ENCODE measurements around the gene OTUD3.

Gene OTUD3

GRCh38 chr1:19940486-19941205, 58.5 kb downstream of the OTUD3 start:
- no peak overlapping the region for H3K4me3 ChIP-seq (replicated peaks; ENCODE audit: low read depth, low read length)
- no peaks in the 10 kb centered on the region; the same call in 1 of the 2 replicates for H3K27me3 ChIP-seq (replicated peaks; ENCODE audit: control insufficient read depth, insufficient read depth, low read length)
- no peak for DNase-seq (ENCODE audit: extremely low read depth, insufficient read length)
- no peak for TF ChIP-seq CTCF (IDR thresholded peaks at IDR 0.05; ENCODE audit: insufficient read depth, low read length, poor library complexity, severe bottlenecking)
- no peaks in the 10 kb centered on the region for H3K36me3 ChIP-seq (ENCODE audit: control insufficient read depth, insufficient read depth, low read length)

- Histone ChIP-seq H3K4me3 (replicated peaks; ENCODE audit: low read depth, low read length) (no peak overlapping the region), H3K36me3 (ENCODE audit: control insufficient read depth, insufficient read depth, low read length) (no peaks in the 10 kb centered on the region), H3K27me3 (replicated peaks; ENCODE audit: control insufficient read depth, insufficient read depth, low read length) (no peaks in the 10 kb centered on the region; the same call in 1 of the 2 replicates)
- DNase-seq (ENCODE audit: extremely low read depth, insufficient read length), result no peak
- TF ChIP-seq CTCF (IDR thresholded peaks at IDR 0.05; ENCODE audit: insufficient read depth, low read length, poor library complexity, severe bottlenecking), result no peak
Measured at GRCh38 chr1:19941206-19941568, 59.0 kb downstream of the OTUD3 start.

- no peak for TF ChIP-seq CTCF (IDR thresholded peaks at IDR 0.05; ENCODE audit: insufficient read depth, low read length, poor library complexity, severe bottlenecking)
- H3K4me3 ChIP-seq (replicated peaks; ENCODE audit: low read depth, low read length), result no peak overlapping the region
- DNase-seq (ENCODE audit: extremely low read depth, insufficient read length), result no peak
- H3K36me3 ChIP-seq (ENCODE audit: control insufficient read depth, insufficient read depth, low read length), result no peaks in the 10 kb centered on the region
- no peaks in the 10 kb centered on the region for H3K27me3 ChIP-seq (replicated peaks; ENCODE audit: control insufficient read depth, insufficient read depth, low read length)
Measured at GRCh38 chr1:19942088-19942487, 59.9 kb downstream of the OTUD3 start.

GRCh38 chr1:19942657-19943056, 60.5 kb downstream of the OTUD3 start:
- Histone ChIP-seq H3K36me3 (ENCODE audit: control insufficient read depth, insufficient read depth, low read length) (no peaks in the 10 kb centered on the region), H3K4me3 (replicated peaks; ENCODE audit: low read depth, low read length) (no peak overlapping the region), H3K27me3 (replicated peaks; ENCODE audit: control insufficient read depth, insufficient read depth, low read length) (no peaks in the 10 kb centered on the region)
- no peak for TF ChIP-seq CTCF (IDR thresholded peaks at IDR 0.05; ENCODE audit: insufficient read depth, low read length, poor library complexity, severe bottlenecking)
- no peak for DNase-seq (ENCODE audit: extremely low read depth, insufficient read length)

GRCh38 chr1:19945914-19946313, 63.7 kb downstream of the OTUD3 start:
- no peak for DNase-seq (ENCODE audit: extremely low read depth, insufficient read length)
- Histone ChIP-seq H3K27me3 (replicated peaks; ENCODE audit: control insufficient read depth, insufficient read depth, low read length) (no peaks in the 10 kb centered on the region), H3K36me3 (ENCODE audit: control insufficient read depth, insufficient read depth, low read length) (no peaks in the 10 kb centered on the region), H3K4me3 (replicated peaks; ENCODE audit: low read depth, low read length) (no peak overlapping the region)
- no peak for TF ChIP-seq CTCF (IDR thresholded peaks at IDR 0.05; ENCODE audit: insufficient read depth, low read length, poor library complexity, severe bottlenecking)

GRCh38 chr1:19946331-19946751, 64.1 kb downstream of the OTUD3 start:
- TF ChIP-seq CTCF (IDR thresholded peaks at IDR 0.05; ENCODE audit: insufficient read depth, low read length, poor library complexity, severe bottlenecking), result no peak
- Histone ChIP-seq H3K27me3 (replicated peaks; ENCODE audit: control insufficient read depth, insufficient read depth, low read length) (no peaks in the 10 kb centered on the region), H3K36me3 (ENCODE audit: control insufficient read depth, insufficient read depth, low read length) (no peaks in the 10 kb centered on the region), H3K4me3 (replicated peaks; ENCODE audit: low read depth, low read length) (no peak overlapping the region)
- DNase-seq (ENCODE audit: extremely low read depth, insufficient read length), result no peak

Data from GM06990 (cell line).